ENCODE results near the gene ANAPC13. TPM values are rescaled to one million over a fixed set of nuclear protein-coding genes. Genes with fewer than 3 reads are reported as not detected.
A peak's percentile ranks its signal among the peaks of the same experiment; 100 is the strongest.

ANAPC13 gene
- total and polyA plus RNA-seq, 9 donors: 23.4 to 104 (median 44.0) TPM

DNA sequence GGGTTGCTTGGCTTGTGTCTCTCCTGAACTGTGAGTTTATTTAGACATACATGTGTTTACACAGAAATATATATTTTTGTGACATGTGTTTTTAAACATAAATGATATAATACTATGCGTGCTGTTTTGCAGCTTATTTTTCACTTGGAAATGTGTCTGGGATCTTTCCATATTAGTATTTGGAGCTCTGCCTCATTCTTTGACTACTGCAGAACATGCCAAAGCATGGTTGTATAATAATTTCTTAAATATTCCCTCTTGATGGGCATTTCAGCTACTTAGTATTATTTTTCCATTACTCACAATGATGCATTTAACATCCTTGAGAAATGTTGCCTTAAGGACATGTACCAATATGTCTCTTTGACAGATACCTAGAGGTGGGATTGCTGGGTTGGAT is 19.5 kb downstream of the ANAPC13 start:
- Histone ChIP-seq H3K36me3 (no peaks in the 10 kb centered on the region), H3K9me3 (no peaks in the 10 kb centered on the region), H3K4me3 (no peak overlapping the region), H3K4me1 (ENCODE audit: insufficient read depth) (peaks cover 18% of the 10 kb centered on the region), H3K27ac (no peak overlapping the region), H3K27me3 (no peaks in the 10 kb centered on the region)
- TF ChIP-seq, protein P1, sequence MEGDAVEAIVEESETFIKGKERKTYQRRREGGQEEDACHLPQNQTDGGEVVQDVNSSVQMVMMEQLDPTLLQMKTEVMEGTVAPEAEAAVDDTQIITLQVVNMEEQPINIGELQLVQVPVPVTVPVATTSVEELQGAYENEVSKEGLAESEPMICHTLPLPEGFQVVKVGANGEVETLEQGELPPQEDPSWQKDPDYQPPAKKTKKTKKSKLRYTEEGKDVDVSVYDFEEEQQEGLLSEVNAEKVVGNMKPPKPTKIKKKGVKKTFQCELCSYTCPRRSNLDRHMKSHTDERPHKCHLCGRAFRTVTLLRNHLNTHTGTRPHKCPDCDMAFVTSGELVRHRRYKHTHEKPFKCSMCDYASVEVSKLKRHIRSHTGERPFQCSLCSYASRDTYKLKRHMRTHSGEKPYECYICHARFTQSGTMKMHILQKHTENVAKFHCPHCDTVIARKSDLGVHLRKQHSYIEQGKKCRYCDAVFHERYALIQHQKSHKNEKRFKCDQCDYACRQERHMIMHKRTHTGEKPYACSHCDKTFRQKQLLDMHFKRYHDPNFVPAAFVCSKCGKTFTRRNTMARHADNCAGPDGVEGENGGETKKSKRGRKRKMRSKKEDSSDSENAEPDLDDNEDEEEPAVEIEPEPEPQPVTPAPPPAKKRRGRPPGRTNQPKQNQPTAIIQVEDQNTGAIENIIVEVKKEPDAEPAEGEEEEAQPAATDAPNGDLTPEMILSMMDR (IDR thresholded peaks at IDR 0.05): no peak
- no peak for TF ChIP-seq POLR2A (IDR thresholded peaks at IDR 0.05)
- no peak for TF ChIP-seq EP300 (IDR thresholded peaks at IDR 0.05)
- WGBS, 3 donors: 54 to 72% (median 57%) methylated on average over 1 of the region's 1 CpG
- intact Hi-C loops (cut with DNase I): loop anchor here in 2 of 4 donors (5.0 to 10.0 kb wide), 3 partner anchors 89 to 272 kb away; no protein-coding TSS in a partner anchor
- no peak for DNase-seq

DNA sequence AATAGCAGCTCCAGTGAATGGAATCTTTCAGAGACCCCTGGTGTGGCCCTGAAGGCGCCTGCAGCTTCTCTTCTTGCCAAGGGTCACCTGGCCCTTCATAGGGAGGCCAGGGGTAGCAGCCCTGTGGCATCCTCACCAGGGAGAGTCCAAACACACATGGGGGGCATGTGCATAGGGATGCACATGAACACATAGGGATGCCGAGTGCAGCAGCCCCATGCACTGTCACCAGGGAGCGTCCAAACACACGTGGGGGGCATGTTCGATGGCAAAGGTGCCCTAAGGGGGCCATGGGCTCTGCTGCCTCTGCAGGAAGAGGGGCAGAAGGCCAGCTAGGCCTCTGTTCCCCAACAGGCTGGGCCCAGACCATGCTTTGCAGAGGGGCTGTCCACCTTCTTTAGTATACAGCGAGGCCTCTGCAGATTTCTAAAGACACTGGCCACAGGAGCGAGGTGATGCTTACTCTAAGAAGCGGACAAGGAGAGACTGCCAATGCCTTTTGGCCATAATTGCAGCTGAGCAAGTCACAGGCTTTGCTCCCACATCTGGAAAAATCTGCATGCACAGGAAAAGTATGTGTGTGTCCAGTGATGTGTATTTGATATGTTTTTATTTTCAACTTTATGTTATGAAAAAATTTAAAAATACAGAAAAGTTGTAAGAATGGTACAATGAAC is 21.0 kb downstream of the ANAPC13 start:
- Histone ChIP-seq H3K4me1 (ENCODE audit: insufficient read depth) (peaks cover 18% of the 10 kb centered on the region), H3K27ac (peak overlapping the region in 1 of 2 donors; percentile 46), H3K9me3 (no peaks in the 10 kb centered on the region), H3K36me3 (no peaks in the 10 kb centered on the region), H3K27me3 (no peaks in the 10 kb centered on the region), H3K4me3 (no peak overlapping the region)
- DNase-seq: peak in 2 of 5 donors; percentile 30 to 36
- intact Hi-C loops (cut with DNase I): loop anchor here in 3 of 4 donors (5.0 to 10.0 kb wide), 4 partner anchors 88 to 270 kb away; partner anchors contain the start of gene AMOTL2 (in 1 of the 3)
- TF ChIP-seq EP300 (IDR thresholded peaks at IDR 0.05) (no peak), POLR2A (IDR thresholded peaks at IDR 0.05) (no peak)
- TF ChIP-seq, protein P1 (IDR thresholded peaks at IDR 0.05): no peak
- 37 to 56% (median 44%) methylated on average over 8 of the region's 8 CpGs for WGBS, 3 donors

DNA sequence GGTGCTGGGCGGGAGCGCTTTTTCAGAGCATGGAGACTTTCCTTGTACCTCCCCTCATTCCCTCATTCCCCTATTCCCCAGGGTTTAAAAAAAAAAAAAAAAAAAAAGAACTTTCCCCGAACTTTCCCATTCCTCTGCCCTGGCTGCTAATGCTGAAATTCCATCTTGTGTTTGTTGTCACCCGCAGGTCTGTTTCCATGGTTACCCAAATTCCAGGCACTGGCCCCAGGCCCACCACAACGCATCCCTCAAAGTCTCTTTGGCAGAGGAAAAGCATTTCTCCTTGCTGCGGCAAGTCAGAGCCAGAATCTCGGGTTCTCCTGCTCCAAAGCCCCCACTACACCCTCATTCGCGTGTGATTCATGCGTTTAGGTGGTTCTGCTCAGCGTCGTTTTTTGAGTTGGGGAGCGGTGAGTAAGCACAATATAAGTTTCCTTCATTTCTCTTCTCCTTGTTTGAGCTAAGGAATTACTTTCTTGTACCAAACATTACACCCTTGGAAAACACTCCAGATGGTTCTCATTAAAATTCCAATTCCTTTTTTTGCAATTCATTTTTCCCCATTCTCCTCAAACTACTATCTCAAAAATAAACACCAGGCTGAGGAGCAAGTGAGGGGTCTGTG is 21.6 kb downstream of the ANAPC13 start:
- 6 to 12% (median 7%) methylated on average over 13 of the region's 13 CpGs for WGBS, 3 donors
- H3K27me3 ChIP-seq: no peaks in the 10 kb centered on the region
- H3K36me3 ChIP-seq: no peaks in the 10 kb centered on the region
- peak overlapping the region in 1 of 2 donors; percentile 46 for H3K27ac ChIP-seq
- H3K4me1 ChIP-seq (ENCODE audit: insufficient read depth): peaks cover 18% of the 10 kb centered on the region
- no peaks in the 10 kb centered on the region for H3K9me3 ChIP-seq
- H3K4me3 ChIP-seq: no peak overlapping the region
- intact Hi-C loops (cut with DNase I): loop anchor here in 2 of 4 donors (5.0 to 10.0 kb wide), 3 partner anchors 92 to 269 kb away; partner anchors contain the start of gene AMOTL2 (in 1 of the 2)
- peak; percentile 87 to 94 (median 91) for DNase-seq
- TF ChIP-seq EP300 (IDR thresholded peaks at IDR 0.05): peak; percentile 40
- TF ChIP-seq POLR2A (IDR thresholded peaks at IDR 0.05): no peak

DNA sequence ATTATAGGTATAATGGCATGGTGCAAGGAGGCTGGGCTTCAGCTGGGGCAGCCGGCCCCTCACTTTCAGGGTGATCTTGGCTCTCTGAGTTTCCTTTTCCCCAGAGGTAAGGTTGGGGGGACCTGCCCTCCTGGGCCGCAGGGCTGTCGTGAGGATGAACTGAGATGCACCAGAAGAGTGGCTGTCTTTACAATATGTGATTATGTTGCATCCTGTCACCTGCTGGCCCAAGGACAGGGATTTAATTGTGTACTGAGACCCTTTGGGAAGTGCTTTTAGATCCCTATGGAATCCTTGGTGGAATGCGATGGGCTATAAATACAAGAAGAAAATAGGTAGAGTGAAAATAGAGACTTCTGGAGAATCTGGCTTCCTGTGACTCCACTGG is 22.1 kb downstream of the ANAPC13 start:
- no peak for TF ChIP-seq EP300 (IDR thresholded peaks at IDR 0.05)
- TF ChIP-seq POLR2A (IDR thresholded peaks at IDR 0.05): no peak
- TF ChIP-seq, protein P1 (IDR thresholded peaks at IDR 0.05): no peak
- no peak for DNase-seq
- H3K36me3 ChIP-seq: no peaks in the 10 kb centered on the region
- H3K9me3 ChIP-seq: no peaks in the 10 kb centered on the region
- WGBS, 3 donors: 37 to 42% (median 39%) methylated on average over 4 of the region's 4 CpGs
- H3K27me3 ChIP-seq: no peaks in the 10 kb centered on the region
- no peak overlapping the region for H3K4me3 ChIP-seq
- peaks cover 18% of the 10 kb centered on the region for H3K4me1 ChIP-seq (ENCODE audit: insufficient read depth)
- intact Hi-C loops (cut with DNase I): loop anchor here in 2 of 4 donors (5.0 to 10.0 kb wide), 3 partner anchors 91 to 269 kb away; partner anchors contain the start of gene AMOTL2 (in 1 of the 2)
- H3K27ac ChIP-seq: peak overlapping the region in 1 of 2 donors; percentile 26

Data from ovary (tissue), 9 donors.